Activated CD8-positive, alpha-beta memory T cell treated with anti-CD3 and anti-CD28 coated beads, Interleukin-2, amount 10 ng/mL, durations not matched to agents 7 days and 5 days (primary cell): ENCODE results near the gene CD164L2. TPM values are rescaled to one million over a fixed set of nuclear protein-coding genes. Genes with fewer than 3 reads are reported as not detected.

ENCODE experiments used
- ATAC-seq: fragments of 150-1000 bp; cut with Tn5 transposase; one replicate; pipeline ENCODE4 v1.10.0; 2021; ENCODE audit warnings: moderate library complexity
- CTCF ChIA-PET: fragments of 350-600 bp; sonication (Branson Sonifier 250); formaldehyde crosslinking; loops from one replicate; lab custom pipeline; 2021; ENCODE audit warnings: antibody characterized with exemption; lab: Charles Lee
- DNase-seq: peaks from one replicate; pipeline ENCODE4 v3.0.0-alpha.2; 2020
- H3K27ac Mint-ChIP-seq: one replicate; pipeline ENCODE4 v1.8.0; 2021; ENCODE audit warnings: mild to moderate bottlenecking, mixed read lengths
- H3K27me3 Mint-ChIP-seq: one replicate; pipeline ENCODE4 v1.8.0; 2021; ENCODE audit warnings: mixed read lengths
- H3K36me3 Mint-ChIP-seq: one replicate; pipeline ENCODE4 v1.8.0; 2021; ENCODE audit warnings: mild to moderate bottlenecking, mixed read lengths
- H3K4me1 Mint-ChIP-seq: one replicate; pipeline ENCODE4 v1.8.0; 2021; ENCODE audit warnings: mixed read lengths
- H3K4me3 Mint-ChIP-seq: one replicate; pipeline ENCODE4 v1.8.0; 2021; ENCODE audit warnings: mild to moderate bottlenecking, moderate library complexity, mixed read lengths
- H3K9me3 Mint-ChIP-seq: one replicate; pipeline ENCODE4 v1.8.0; 2022; ENCODE audit warnings: low read depth, mixed read lengths
- total RNA-seq, 2 experiments: library from RNA; stranded (reverse); gene quantifications; one replicate each; pipeline ENCODE4 v1.2.3, GENCODE V29; 2021

CD164L2 gene
- total RNA-seq, 2 experiments from 2014 or later = not detected

DNA sequence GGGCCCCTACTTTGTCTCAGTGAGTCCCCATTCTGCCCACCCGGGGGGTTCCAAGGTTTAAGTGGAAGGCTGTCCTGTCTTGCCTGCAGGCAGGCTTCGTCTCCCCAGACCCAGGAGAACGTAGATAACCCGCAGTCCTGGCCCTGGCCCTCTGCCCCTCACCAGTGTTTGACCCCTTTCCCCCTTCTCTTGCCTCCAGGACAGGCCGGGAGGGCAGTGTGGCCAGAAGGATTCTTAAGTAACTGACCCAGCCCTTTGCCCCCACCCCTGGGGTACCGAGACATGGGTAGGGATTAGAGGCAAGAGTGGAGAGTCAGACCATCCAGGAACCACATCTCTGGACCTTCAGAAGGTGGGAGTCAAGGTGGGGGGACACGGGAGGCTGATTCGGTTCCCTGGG, 52.3 kb downstream of the CD164L2 start:
- no peak overlapping the region for H3K4me3 Mint-ChIP-seq
- DNase-seq (no peak), ATAC-seq (no peak)
- CTCF ChIA-PET = interaction anchor here (1.2 to 4.3 kb wide), 2 partner anchors 14 to 63 kb away, joined by 4 to 33 read pairs; no protein-coding TSS in a partner anchor
- H3K4me1 Mint-ChIP-seq = peaks cover 30% of the 10 kb centered on the region
- H3K36me3 Mint-ChIP-seq = peaks cover 17% of the 10 kb centered on the region
- no peaks in the 10 kb centered on the region for H3K27me3 Mint-ChIP-seq
- H3K9me3 Mint-ChIP-seq = no peaks in the 10 kb centered on the region
- H3K27ac Mint-ChIP-seq = no peak overlapping the region

Other genes with a start within 250 kb of the CD164L2 start
- gene SLC9A1, start 228.2 kb downstream of the CD164L2 start, total RNA-seq = 10 to 100 TPM; 25.8 to 26.3 TPM
- gene WDTC1, start 148.7 kb downstream of the CD164L2 start, total RNA-seq = 10 to 100 TPM; 28.9 to 32.6 TPM
- gene TMEM222, start 61.2 kb downstream of the CD164L2 start, total RNA-seq = 10 to 100 TPM; 31.0 to 44.2 TPM
- gene SYTL1, start 41.3 kb downstream of the CD164L2 start, total RNA-seq = 10 to 100 TPM; 60.7 to 85.3 TPM
- 10 to 100 TPM in 1 of 2 experiments, 1 to 10 TPM in 1; 7.4 to 10.6 TPM for gene MAP3K6, start 16.4 kb downstream of the CD164L2 start, total RNA-seq
- gene FCN3, start 8.5 kb downstream of the CD164L2 start, total RNA-seq = not detected
- under 1 TPM; 0.44 to 0.49 TPM for gene GPR3, start 9.3 kb upstream of the CD164L2 start, total RNA-seq
- gene WASF2, start 106.8 kb upstream of the CD164L2 start, total RNA-seq = 100 to 1,000 TPM; 113 to 117 TPM
- 10 to 100 TPM; 15.8 to 18.5 TPM for gene AHDC1, start 220.8 kb upstream of the CD164L2 start, total RNA-seq